Muscle layer of colon (tissue), 2 donors: Measurements from ENCODE around the gene SLC6A17.

Experiments used
- H3K27ac ChIP-seq: one replicate; pipeline ENCODE4 v1.7.0; 2013; ENCODE audit warnings: low read depth, mild to moderate bottlenecking, low read length, moderate library complexity
- H3K27me3 ChIP-seq, 2 donors: one replicate each; pipeline ENCODE4 v1.7.0; 2013; ENCODE audit warnings: low read length in 2 of 2, mild to moderate bottlenecking in 2 of 2; ENCODE audit not compliant: insufficient read depth in 2 of 2, control insufficient read depth in 1 of 2
- H3K36me3 ChIP-seq: one replicate; pipeline ENCODE4 v1.7.0; 2013; ENCODE audit warnings: mild to moderate bottlenecking, low read length; ENCODE audit not compliant: insufficient read depth
- H3K4me1 ChIP-seq: one replicate; pipeline ENCODE4 v1.7.0; 2013; ENCODE audit warnings: mild to moderate bottlenecking, low read length; ENCODE audit not compliant: insufficient read depth
- H3K4me3 ChIP-seq, 2 donors: one replicate each; pipeline ENCODE4 v1.7.0; 2013; ENCODE audit warnings: low read length in 2 of 2, low read depth in 1 of 2, mild to moderate bottlenecking in 1 of 2, moderate library complexity in 1 of 2
- H3K9ac ChIP-seq: one replicate; pipeline ENCODE4 v1.7.0; 2013; ENCODE audit warnings: low read length
- H3K9me3 ChIP-seq: one replicate; pipeline ENCODE4 v1.7.0; 2013; ENCODE audit warnings: mild to moderate bottlenecking, low read length
- donor health status: abdominal sarcoma.
- donor health status: Adenocarcinoma of cecum.

Gene SLC6A17

DNA sequence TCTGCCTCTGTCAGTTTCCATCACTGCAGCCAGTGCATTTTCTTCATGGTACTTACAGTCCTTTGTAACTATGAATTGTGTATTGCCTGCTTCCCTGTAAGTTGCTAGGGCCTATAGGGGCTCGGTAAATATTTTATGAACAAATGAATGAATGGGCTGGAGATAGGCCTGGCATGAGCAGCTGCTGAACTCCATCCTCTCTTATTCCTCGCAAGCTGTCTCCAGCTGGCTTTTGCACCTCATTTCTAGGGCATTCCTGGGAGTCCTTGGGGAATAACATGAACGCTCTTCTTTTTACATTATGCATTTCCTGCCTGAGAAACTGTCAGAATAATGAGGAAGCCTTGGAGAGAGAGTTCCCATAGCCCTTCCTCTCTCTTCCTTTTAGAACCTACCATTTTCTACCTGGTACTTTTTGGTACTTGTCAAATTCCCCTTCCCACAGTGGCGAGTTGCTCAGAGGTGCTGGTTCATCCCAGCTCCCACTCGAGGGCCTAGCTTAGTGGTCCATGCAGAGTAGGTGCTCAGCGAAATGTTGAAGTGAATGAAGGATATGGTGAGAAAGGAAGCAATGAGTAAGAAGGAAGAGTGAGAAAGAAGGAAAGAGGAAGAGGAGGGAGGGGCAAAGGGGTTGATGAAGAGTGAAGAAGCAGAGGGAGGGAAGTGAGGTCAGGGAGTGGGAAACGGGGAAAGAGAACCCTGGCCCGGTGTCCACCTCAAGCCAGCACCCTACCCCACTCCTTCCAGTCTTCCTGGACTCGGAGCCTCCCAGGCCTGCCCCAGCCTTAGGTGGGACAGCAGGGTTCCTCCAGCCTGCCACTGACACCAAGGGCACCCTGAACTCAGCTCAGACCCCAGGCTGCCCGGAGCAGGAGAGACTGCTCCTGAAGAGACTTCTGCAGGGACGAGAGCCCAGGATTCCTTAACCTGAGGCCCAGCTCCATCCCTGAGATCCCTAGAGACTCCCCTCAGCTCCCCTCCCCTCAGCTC lies 89.4 kb downstream of the SLC6A17 start:
- Histone ChIP-seq H3K9me3 (no peaks in the 10 kb centered on the region), H3K4me3 (no peak overlapping the region), H3K36me3 (no peaks in the 10 kb centered on the region), H3K27ac (no peak overlapping the region), H3K4me1 (peaks cover 6% of the 10 kb centered on the region), H3K27me3 (no peaks in the 10 kb centered on the region), H3K9ac (no peak overlapping the region)

DNA sequence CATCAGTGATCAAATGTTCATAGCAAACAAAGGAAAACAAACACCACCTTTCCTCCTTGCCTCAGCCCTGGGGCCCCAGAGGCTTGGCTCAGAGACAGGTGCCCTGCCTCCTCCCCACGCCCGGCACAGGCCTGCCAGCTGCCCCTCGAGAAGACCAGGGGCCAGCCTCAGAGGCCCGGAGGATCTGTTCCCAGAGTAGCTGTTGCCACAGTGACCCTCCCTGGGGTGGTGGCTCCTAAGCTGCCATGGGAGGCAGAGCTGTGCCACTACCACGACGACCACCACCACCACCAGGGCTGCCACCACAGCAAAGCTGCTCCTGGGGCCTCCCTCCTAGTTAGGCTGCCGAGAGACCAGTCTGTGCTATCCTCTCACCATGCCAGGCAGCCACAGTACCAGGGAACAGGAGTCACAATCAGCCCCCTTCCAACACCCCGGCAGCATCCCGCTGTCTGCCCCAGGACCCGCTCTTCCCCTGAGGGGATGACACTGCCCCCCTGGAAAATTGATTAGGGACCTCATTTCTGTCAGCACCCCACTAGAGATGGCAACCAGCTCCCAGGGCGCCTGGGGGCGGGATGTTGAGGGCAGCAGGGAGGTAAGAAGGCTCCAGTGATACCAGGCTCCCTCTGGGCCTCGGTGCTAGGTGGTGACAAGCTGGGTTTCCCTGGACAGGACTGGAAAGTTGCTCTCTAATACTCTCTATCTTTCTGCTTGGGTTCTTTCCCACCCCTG lies 90.3 kb downstream of the SLC6A17 start:
- Histone ChIP-seq H3K27ac (no peak overlapping the region), H3K4me3 (no peak overlapping the region), H3K4me1 (peaks cover 1% of the 10 kb centered on the region), H3K9ac (no peak overlapping the region), H3K36me3 (no peaks in the 10 kb centered on the region), H3K9me3 (no peaks in the 10 kb centered on the region), H3K27me3 (no peaks in the 10 kb centered on the region)

DNA sequence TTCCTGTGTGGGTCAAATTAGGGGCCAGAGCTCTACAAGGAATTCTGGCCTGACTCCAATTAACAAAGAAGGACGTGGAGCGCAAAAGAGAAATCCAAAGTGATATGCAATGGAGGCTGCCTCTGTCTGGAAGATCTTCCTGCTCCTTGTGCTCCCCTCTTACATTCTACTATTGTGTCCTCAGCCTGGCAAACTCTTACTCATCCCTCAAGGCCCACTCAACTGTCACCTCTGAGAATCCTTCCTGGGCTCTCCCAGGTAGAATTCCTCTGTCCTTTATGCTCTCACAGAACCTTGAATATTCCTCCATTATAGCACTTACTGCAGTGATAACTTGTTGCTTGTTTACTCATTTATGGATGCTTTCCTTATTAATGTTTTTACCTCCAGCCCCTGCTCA lies 91.2 kb downstream of the SLC6A17 start:
- Histone ChIP-seq H3K9ac (no peak overlapping the region), H3K36me3 (no peaks in the 10 kb centered on the region), H3K9me3 (no peaks in the 10 kb centered on the region), H3K4me3 (no peak overlapping the region), H3K4me1 (no peaks in the 10 kb centered on the region), H3K27me3 (no peaks in the 10 kb centered on the region), H3K27ac (no peak overlapping the region)

- no peak overlapping the region for H3K4me3 ChIP-seq
- H3K27ac ChIP-seq, result no peak overlapping the region
- H3K27me3 ChIP-seq, result no peaks in the 10 kb centered on the region
- H3K9ac ChIP-seq, result no peak overlapping the region
- H3K36me3 ChIP-seq, result no peaks in the 10 kb centered on the region
- no peaks in the 10 kb centered on the region for H3K9me3 ChIP-seq
- H3K4me1 ChIP-seq, result no peaks in the 10 kb centered on the region
Observed at GRCh38 chr1:110242062-110242461, 91.8 kb downstream of the SLC6A17 start.

DNA sequence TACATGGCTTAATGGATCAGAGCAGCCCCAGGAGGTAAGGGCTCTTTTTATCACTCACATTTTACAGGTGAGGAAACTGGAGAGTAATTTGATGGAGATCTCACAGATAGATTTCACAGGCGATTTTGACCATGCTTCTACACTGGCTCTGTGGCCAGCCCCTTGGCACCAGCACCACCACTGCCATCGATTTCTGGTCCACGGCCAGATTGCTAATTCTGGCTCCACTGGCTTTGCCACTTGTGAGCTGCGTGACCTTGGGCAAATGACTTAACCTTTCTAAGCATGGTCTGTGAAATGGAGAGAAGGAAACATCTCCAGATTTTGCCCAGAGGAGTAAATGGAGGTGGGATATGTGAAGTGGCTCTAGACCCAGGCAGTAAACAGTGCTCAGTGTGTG lies 92.4 kb downstream of the SLC6A17 start:
- no peak overlapping the region for H3K9ac ChIP-seq
- H3K4me3 ChIP-seq, result no peak overlapping the region
- H3K36me3 ChIP-seq, result no peaks in the 10 kb centered on the region
- no peaks in the 10 kb centered on the region for H3K9me3 ChIP-seq
- H3K4me1 ChIP-seq, result no peaks in the 10 kb centered on the region
- no peak overlapping the region for H3K27ac ChIP-seq
- H3K27me3 ChIP-seq, result no peaks in the 10 kb centered on the region

DNA sequence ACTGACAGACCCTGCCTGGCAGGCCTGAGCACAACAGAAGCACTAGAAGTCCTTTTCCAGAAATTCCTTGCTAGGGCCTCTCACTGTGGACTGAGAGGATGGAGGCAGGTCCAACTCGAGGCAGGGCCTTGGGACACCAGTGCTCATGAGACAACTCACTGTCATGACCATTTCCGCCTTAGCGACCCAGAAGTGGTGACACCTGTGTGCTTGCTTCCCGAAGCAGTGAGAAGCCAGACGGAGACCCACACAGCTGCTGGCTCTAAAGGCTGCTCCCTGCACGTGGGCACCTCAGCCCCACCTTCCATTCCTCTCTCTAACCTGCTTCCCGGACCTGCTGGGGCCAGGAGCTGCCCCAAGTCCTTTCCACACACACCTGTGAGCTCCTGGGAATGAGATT lies 92.9 kb downstream of the SLC6A17 start:
- Histone ChIP-seq H3K9me3 (no peaks in the 10 kb centered on the region), H3K36me3 (no peaks in the 10 kb centered on the region), H3K4me1 (no peaks in the 10 kb centered on the region), H3K9ac (no peak overlapping the region), H3K27me3 (no peaks in the 10 kb centered on the region), H3K27ac (no peak overlapping the region), H3K4me3 (no peak overlapping the region)

DNA sequence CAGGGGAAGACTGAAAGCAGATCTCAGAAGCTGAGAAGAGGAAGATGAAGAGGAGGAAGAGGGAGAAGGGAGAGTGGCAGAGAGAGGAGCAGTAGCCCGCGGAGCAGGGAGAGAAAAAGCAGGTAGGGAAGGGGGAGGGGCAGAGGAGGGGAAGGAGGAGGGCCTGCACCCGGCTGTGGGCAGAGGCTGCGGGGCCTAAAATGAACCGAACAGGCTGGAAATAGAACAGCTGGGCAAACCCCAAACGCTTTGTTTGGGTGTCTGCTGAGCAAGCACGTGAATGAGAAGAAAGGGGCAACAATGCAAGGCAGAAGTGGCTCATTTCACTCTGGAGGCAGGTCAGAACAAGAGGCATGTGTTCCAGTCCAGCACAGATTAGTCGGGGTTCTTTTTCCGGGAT lies 93.3 kb downstream of the SLC6A17 start:
- H3K9ac ChIP-seq, result no peak overlapping the region
- H3K27me3 ChIP-seq, result no peaks in the 10 kb centered on the region
- H3K27ac ChIP-seq, result no peak overlapping the region
- H3K9me3 ChIP-seq, result no peaks in the 10 kb centered on the region
- no peaks in the 10 kb centered on the region for H3K4me1 ChIP-seq
- H3K36me3 ChIP-seq, result no peaks in the 10 kb centered on the region
- H3K4me3 ChIP-seq, result no peak overlapping the region

DNA sequence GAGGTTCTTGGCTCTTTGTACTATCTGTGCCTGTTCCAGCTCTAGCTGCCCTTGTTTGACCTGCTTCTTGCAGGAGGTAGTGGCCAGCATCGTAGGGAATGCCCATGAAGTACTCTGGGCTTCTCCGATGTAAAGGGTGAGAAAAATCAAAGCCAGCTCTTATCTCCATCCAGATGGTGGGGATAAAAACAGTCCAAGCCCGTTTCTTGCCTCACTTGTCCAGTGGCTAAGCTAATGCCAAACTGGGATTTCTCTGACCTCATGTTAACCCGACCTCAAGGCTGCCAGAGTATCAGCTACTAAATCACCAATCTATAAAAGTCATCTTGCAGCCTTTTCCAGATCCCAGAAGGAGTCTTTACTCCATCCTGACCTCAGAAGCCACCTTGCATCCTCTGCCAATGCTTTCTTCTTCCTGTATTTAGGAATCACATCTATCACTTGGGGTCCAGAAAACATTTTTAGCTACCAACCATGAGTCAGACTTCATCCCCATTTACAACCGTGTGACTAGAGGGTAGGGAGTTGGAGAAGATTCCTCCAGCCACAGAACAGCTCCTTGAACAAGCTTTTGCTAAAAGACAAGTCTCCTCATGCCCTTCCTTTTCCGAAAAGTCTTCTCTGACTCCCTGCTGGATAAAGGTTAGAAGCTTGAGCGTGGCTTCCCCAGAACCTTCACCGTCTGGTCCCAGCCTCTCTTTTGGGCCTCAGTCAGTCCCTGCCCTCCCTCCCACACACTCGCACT lies 95.8 kb downstream of the SLC6A17 start:
- Histone ChIP-seq H3K4me3 (no peak overlapping the region), H3K36me3 (no peaks in the 10 kb centered on the region), H3K27ac (no peak overlapping the region), H3K9ac (no peak overlapping the region), H3K27me3 (no peaks in the 10 kb centered on the region), H3K4me1 (no peaks in the 10 kb centered on the region), H3K9me3 (no peaks in the 10 kb centered on the region)

GRCh38 chr1:110248746-110249145 lies 98.5 kb downstream of the SLC6A17 start:
- Histone ChIP-seq H3K27me3 (no peaks in the 10 kb centered on the region), H3K36me3 (no peaks in the 10 kb centered on the region), H3K9me3 (no peaks in the 10 kb centered on the region), H3K4me1 (no peaks in the 10 kb centered on the region), H3K4me3 (no peak overlapping the region), H3K9ac (no peak overlapping the region), H3K27ac (no peak overlapping the region)

GRCh38 chr1:110249256-110249655 lies 99.0 kb downstream of the SLC6A17 start:
- Histone ChIP-seq H3K9ac (no peak overlapping the region), H3K4me3 (no peak overlapping the region), H3K27ac (no peak overlapping the region), H3K27me3 (no peaks in the 10 kb centered on the region), H3K36me3 (no peaks in the 10 kb centered on the region), H3K9me3 (no peaks in the 10 kb centered on the region), H3K4me1 (no peaks in the 10 kb centered on the region)

DNA sequence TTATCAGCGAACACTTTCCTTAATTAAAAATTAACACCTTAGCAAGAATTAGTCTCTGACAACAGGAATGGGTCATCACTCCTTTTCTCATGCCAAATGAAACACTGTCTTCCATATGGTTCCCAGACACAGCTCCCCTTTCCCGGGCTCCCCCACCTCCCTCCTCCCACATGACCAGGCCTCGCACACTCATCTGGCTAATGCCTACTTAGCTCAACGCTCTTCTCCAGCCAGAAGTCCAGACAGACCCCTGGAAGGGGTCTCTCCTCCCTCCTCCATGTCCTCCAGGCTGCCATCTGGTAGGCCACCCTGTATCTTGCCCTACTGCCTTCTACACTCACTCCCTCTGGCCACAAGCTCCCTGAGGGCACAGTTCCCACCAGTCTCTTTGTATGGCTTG lies 99.7 kb downstream of the SLC6A17 start:
- H3K9ac ChIP-seq, result no peak overlapping the region
- no peak overlapping the region for H3K4me3 ChIP-seq
- no peaks in the 10 kb centered on the region for H3K4me1 ChIP-seq
- H3K36me3 ChIP-seq, result no peaks in the 10 kb centered on the region
- no peaks in the 10 kb centered on the region for H3K9me3 ChIP-seq
- H3K27me3 ChIP-seq, result no peaks in the 10 kb centered on the region
- H3K27ac ChIP-seq, result no peak overlapping the region
